ENCODE measurements around the gene CLK2.

- TF ChIP-seq, protein P1, sequence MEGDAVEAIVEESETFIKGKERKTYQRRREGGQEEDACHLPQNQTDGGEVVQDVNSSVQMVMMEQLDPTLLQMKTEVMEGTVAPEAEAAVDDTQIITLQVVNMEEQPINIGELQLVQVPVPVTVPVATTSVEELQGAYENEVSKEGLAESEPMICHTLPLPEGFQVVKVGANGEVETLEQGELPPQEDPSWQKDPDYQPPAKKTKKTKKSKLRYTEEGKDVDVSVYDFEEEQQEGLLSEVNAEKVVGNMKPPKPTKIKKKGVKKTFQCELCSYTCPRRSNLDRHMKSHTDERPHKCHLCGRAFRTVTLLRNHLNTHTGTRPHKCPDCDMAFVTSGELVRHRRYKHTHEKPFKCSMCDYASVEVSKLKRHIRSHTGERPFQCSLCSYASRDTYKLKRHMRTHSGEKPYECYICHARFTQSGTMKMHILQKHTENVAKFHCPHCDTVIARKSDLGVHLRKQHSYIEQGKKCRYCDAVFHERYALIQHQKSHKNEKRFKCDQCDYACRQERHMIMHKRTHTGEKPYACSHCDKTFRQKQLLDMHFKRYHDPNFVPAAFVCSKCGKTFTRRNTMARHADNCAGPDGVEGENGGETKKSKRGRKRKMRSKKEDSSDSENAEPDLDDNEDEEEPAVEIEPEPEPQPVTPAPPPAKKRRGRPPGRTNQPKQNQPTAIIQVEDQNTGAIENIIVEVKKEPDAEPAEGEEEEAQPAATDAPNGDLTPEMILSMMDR (IDR thresholded peaks at IDR 0.05; ENCODE audit: low read length), result no peak
- TF ChIP-seq EZH2phosphoT487 (IDR thresholded peaks at IDR 0.05; ENCODE audit: low read length) (no peak), EZH2 (optimal IDR thresholded peaks at IDR 0.05; ENCODE audit: low read depth, low read length) (no peak)
Observed at GRCh38 chr1:155285063-155285462, 11.8 kb upstream of the CLK2 start.

Measured in MM.1S (cell line).